Measurements from ENCODE around the gene SDK1. TPM values are rescaled to one million over a fixed set of nuclear protein-coding genes. Genes with fewer than 3 reads are reported as not detected.

Gene SDK1
- polyA plus RNA-seq, 2 of the 4 experiments (the other 2 are of a cell fraction) = 0.12 to 0.28 TPM

DNA sequence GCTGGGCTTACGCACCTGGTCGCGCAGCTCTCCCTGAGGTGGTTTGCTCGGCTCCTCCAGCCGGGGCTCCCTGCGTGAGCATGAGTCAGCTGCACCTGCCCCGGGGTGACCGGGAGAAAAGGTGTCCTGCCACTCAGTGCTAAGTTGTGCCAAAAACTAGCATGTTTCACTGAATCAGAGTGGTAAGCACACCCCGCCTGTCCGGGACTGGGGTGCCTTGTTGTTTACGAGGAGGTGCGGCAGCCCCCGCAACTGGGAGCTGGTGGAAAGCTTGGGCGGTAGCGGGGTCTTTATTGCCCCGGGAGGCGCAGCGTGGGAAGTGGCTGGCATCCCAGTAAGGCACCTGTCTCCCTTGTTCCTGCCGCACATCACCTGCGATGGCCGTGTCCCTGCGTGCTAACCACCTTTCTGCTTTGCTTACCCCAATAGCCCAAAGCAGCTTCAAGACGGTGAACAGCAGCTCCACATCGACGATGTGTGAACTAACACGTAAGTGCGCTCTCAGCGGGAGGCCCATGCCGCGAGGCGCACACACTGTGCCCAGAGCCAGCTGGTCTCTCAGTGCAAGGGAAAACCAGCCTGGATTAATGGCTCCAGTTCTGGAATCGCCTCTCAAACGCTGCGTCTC, 874.4 kb downstream of the SDK1 start:
- H3K4me1 ChIP-seq = no peaks in the 10 kb centered on the region
- ChIA-PET CTCF (interaction anchor here (1.2 kb wide), 1 partner anchor 10 kb away, joined by 3 read pairs; no protein-coding TSS in a partner anchor), POLR2A (no interaction called here)
- FAIRE-seq = no peak
- TF ChIP-seq RFX5 (IDR thresholded peaks at IDR 0.05) = no peak
- TF ChIP-seq, protein P1, sequence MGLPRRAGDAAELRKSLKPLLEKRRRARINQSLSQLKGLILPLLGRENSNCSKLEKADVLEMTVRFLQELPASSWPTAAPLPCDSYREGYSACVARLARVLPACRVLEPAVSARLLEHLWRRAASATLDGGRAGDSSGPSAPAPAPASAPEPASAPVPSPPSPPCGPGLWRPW (IDR thresholded peaks at IDR 0.05) = no peak
- TF ChIP-seq CHD2 (IDR thresholded peaks at IDR 0.05; ENCODE audit: low read length, partially characterized antibody) = no peak
- no peak for DNase-seq (ENCODE audit: low read depth in 1 of 2, low spot score in 1 of 2)
- WGBS (ENCODE audit: missing lambda C conversion rate) = 77% methylated on average over 24 of the region's 34 CpGs
- no peak overlapping the region for H3K4me3 ChIP-seq
- no peak overlapping the region for H3K4me2 ChIP-seq
- no peak overlapping the region for H3K27ac ChIP-seq
- no peak for ATAC-seq
- peaks cover 4% of the 10 kb centered on the region; the same call in 1 of the 3 replicates for H3K9me3 ChIP-seq

DNA sequence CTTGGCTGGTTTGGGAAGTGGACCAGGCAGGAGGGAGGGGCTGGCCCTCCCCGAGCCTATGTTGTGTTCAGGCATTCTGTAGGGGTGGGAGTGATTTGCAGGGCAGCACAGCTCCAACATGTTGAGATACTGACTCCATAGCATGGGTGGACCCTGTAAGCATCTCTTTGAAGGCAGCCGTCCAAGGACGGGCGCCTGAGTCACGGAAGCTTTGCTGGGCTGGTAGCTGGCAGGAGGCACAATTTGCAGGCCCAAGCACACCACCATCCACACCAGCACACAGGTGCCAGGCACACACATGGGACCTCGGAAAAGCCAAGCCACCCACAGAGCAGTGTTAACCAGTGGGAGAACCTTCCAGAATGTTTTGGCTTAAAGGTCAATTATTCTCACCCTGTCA, 875.9 kb downstream of the SDK1 start:
- Histone ChIP-seq H3K4me1 (no peaks in the 10 kb centered on the region), H3K9me3 (peaks cover 4% of the 10 kb centered on the region; the same call in 2 of the 3 replicates), H3K4me2 (no peak overlapping the region), H3K27ac (no peak overlapping the region), H3K4me3 (no peak overlapping the region)
- ChIA-PET POLR2A (no interaction called here), CTCF (interaction anchor here (1.1 to 1.3 kb wide), 3 partner anchors 9 to 455 kb away, joined by 3 to 4 read pairs (median 3); no protein-coding TSS in a partner anchor)
- WGBS (ENCODE audit: missing lambda C conversion rate) = 58% methylated on average over 6 of the region's 6 CpGs
- TF ChIP-seq, protein P2, sequence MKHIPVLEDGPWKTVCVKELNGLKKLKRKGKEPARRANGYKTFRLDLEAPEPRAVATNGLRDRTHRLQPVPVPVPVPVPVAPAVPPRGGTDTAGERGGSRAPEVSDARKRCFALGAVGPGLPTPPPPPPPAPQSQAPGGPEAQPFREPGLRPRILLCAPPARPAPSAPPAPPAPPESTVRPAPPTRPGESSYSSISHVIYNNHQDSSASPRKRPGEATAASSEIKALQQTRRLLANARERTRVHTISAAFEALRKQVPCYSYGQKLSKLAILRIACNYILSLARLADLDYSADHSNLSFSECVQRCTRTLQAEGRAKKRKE (CRISPR knock-in tag; IDR thresholded peaks at IDR 0.05; ENCODE audit: low read depth) = no peak
- TF ChIP-seq EHF (CRISPR knock-in tag; IDR thresholded peaks at IDR 0.05) (no peak), MYC (IDR thresholded peaks at IDR 0.05; ENCODE audit: borderline replicate concordance, low read length) (no peak), MAZ (IDR thresholded peaks at IDR 0.05; ENCODE audit: borderline replicate concordance, low read depth, low read length) (no peak), HOXB13 (CRISPR knock-in tag; IDR thresholded peaks at IDR 0.05; ENCODE audit: low read depth) (no peak), ESRRA (IDR thresholded peaks at IDR 0.05; ENCODE audit: borderline replicate concordance, low read length) (no peak), POLR2AphosphoS2 (conservative IDR thresholded peaks at IDR 0.05; ENCODE audit: low read length) (no peak), NPAS2 (CRISPR knock-in tag; IDR thresholded peaks at IDR 0.05; ENCODE audit: borderline replicate concordance) (no peak), FOSB (CRISPR knock-in tag; IDR thresholded peaks at IDR 0.05) (no peak), ZC3H11A (IDR thresholded peaks at IDR 0.05) (no peak), SREBF2 (IDR thresholded peaks at IDR 0.05) (no peak), EHMT2 (IDR thresholded peaks at IDR 0.05; ENCODE audit: low read depth) (no peak), KDM5A (IDR thresholded peaks at IDR 0.05) (no peak), TFCP2L1 (CRISPR knock-in tag; IDR thresholded peaks at IDR 0.05) (no peak), CEBPB (IDR thresholded peaks at IDR 0.05) (no peak), NR3C1 (IDR thresholded peaks at IDR 0.05) (no peak), JUN (IDR thresholded peaks at IDR 0.05) (no peak), TP53 (CRISPR knock-in tag; IDR thresholded peaks at IDR 0.05) (no peak)
- TF ChIP-seq, protein P3, sequence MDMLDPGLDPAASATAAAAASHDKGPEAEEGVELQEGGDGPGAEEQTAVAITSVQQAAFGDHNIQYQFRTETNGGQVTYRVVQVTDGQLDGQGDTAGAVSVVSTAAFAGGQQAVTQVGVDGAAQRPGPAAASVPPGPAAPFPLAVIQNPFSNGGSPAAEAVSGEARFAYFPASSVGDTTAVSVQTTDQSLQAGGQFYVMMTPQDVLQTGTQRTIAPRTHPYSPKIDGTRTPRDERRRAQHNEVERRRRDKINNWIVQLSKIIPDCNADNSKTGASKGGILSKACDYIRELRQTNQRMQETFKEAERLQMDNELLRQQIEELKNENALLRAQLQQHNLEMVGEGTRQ (IDR thresholded peaks at IDR 0.05) = no peak
- DNase-seq (ENCODE audit: low read depth in 1 of 2, low spot score in 1 of 2) (no peak), ATAC-seq (no peak), FAIRE-seq (no peak)

DNA sequence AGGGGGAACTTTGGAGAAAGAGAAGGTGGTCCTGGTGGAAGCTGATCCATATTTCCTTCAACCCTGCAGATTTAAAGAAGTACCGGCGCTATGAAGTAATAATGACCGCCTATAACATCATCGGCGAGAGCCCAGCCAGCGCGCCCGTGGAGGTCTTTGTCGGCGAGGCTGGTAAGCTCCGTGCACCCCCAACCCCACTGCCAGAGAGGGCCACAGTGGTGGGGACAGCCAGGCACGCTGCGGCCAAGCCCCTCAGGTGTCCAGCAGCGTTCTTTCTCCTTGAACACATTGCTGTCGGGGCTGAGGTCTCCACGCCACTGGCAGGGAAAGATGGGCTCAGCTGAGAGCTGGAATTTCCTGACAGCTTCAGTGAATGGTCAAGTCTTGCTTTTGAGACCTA, 877.4 kb downstream of the SDK1 start:
- peaks cover 9% of the 10 kb centered on the region; the same call in 2 of the 3 replicates for H3K9me3 ChIP-seq
- DNase-seq (ENCODE audit: low read depth in 1 of 2, low spot score in 1 of 2) = no peak
- ChIA-PET CTCF (interaction anchor here (0.5 to 1.3 kb wide), 2 partner anchors 453 to 532 kb away, joined by 3 to 4 read pairs; no protein-coding TSS in a partner anchor), POLR2A (no interaction called here)
- 65% methylated on average over 14 of the region's 16 CpGs for WGBS (ENCODE audit: missing lambda C conversion rate)
- H3K4me1 ChIP-seq = no peaks in the 10 kb centered on the region
- H3K27ac ChIP-seq = no peak overlapping the region
- no peak overlapping the region for H3K4me2 ChIP-seq
- ATAC-seq = no peak
- TF ChIP-seq, protein P1 (IDR thresholded peaks at IDR 0.05) = no peak
- TF ChIP-seq EHMT2 (IDR thresholded peaks at IDR 0.05; ENCODE audit: low read depth) (no peak), EP300 (IDR thresholded peaks at IDR 0.05) (no peak), ESRRA (IDR thresholded peaks at IDR 0.05; ENCODE audit: borderline replicate concordance, low read length) (no peak), ZFP36 (IDR thresholded peaks at IDR 0.05; ENCODE audit: borderline replicate concordance, partially characterized antibody) (no peak)
- TF ChIP-seq, protein P2 (CRISPR knock-in tag; IDR thresholded peaks at IDR 0.05; ENCODE audit: low read depth) = no peak
- TF ChIP-seq, protein P4, sequence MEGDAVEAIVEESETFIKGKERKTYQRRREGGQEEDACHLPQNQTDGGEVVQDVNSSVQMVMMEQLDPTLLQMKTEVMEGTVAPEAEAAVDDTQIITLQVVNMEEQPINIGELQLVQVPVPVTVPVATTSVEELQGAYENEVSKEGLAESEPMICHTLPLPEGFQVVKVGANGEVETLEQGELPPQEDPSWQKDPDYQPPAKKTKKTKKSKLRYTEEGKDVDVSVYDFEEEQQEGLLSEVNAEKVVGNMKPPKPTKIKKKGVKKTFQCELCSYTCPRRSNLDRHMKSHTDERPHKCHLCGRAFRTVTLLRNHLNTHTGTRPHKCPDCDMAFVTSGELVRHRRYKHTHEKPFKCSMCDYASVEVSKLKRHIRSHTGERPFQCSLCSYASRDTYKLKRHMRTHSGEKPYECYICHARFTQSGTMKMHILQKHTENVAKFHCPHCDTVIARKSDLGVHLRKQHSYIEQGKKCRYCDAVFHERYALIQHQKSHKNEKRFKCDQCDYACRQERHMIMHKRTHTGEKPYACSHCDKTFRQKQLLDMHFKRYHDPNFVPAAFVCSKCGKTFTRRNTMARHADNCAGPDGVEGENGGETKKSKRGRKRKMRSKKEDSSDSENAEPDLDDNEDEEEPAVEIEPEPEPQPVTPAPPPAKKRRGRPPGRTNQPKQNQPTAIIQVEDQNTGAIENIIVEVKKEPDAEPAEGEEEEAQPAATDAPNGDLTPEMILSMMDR (IDR thresholded peaks at IDR 0.05) = no peak
- no peak for FAIRE-seq
- no peak overlapping the region for H3K4me3 ChIP-seq

Data from A549 (cell line).